NCI-H446 (cell line): ENCODE measurements around the gene ANTXR1.
A peak's percentile ranks its signal among the peaks of the same experiment; 100 is the strongest.

ENCODE experiments used
- DNase-seq, 2 experiments: peaks; one replicate each; lab custom pipeline; 2025; lab: John Stamatoyannopoulos, UW

The ANTXR1 gene

DNA sequence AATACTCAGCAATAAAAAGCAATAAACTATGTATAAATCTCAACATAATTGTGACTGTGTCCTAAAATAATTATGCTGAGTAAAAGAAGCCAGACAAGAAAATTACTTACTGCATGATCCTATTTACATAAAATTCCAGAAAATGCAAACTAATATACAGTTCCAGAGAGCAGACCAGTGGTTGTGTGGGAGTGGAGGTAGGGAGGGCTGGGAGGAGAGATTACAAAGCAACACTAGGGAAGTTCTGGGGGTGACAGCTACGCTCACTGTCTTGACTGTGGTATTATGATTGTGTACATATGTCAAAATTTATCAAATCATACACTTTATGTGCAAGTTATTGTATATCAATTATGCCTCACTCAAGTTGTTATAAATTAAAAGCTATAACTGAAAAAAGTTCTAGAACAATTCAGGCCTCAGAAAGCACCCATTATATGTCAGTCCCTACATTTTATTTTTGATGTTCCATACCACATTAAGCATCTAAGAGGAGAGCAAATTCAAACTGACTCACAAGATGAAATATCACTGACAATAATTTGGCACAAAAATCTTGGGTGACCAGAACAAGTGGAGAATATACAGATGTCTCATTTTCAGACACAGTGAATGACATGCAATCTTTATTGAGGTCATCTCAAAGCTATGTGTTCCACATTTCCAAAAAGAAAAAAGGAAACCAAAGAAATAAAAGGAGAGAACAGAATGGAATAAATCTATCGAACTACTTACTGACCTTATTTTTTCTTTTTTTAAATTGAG lies 85.1 kb downstream of the ANTXR1 start:
- DNase-seq = no peak

DNA sequence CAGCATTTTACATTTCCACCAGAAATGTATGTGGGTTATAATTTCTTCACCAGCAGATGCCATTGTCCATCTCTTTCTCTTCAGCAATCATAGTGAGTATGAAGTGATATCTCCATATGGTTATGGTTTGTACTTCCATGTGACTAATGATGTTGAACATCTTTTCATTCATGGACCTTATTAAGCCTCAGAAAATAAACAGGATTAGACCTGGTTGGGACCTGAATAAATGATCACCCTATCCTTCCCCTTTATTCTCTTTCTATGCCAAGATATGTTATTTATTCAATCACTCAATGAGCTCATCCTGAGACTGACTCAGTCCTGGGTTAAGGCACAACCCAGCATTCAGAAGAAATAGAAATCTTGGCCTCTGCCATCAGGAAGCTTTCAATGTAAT lies 86.6 kb downstream of the ANTXR1 start:
- no peak for DNase-seq

DNA sequence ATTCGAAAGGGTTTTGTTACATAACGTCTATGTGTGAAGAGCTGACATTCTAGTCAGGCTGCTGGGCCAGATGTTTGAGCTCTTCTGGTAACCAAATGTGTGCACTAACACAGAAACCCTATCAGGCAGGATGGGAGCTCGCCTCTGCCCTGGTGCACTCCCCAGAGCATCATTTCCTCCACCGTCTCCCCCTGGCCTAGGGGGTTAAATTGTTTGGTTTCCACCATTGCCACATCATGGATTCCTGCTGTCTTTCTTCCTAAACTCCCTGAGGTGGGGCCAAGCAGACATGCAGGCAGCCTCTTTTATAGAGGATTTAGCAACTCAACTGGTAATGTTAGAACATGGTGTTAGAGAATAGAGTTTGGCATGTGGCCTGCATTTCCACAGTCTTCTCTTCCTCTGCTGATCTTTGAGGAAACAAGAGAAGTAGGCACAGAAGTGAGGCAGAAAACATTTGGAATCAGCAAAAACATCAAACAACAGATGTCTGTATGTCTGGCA lies 87.3 kb downstream of the ANTXR1 start:
- no peak for DNase-seq

- DNase-seq = no peak
Observed at GRCh38 chr2:69102041-69102593, 89.1 kb downstream of the ANTXR1 start.

DNA sequence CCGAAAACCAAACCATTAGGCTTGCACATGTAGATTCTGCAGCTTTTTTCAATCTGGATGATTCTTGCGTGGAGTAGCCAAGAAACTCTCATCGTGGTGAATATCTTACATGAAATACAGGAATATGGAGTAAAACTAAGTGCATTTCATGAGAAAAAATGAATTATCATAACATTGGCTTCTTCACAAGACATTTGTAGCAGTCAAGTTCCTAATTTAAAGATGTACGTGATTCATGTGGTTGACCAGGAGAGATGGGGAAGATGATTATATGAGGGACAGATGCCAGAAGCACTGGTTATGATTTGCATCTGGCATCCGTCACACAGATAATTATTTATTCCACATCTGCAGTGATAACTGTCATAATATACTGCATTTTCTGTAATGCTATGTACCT lies 90.4 kb downstream of the ANTXR1 start:
- no peak for DNase-seq

DNA sequence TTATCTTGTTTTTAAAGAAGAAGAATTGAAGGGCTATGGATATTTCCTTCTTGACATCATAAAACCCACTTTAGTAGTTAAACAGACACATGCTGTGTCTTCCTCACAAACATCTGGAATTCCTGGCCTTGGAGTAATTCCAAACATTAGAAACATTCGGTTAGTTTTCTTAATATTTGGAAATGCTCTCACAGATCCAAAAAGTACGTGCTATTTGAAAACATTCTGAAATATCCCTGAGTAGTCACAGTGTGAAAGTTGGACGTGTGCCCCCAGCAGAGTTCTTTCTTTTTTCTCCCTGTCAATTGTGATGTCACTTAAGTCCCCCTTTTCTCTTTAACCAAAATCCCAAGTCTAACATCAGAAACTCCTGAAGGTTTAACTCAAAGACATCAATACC lies 91.3 kb downstream of the ANTXR1 start:
- DNase-seq = no peak

DNA sequence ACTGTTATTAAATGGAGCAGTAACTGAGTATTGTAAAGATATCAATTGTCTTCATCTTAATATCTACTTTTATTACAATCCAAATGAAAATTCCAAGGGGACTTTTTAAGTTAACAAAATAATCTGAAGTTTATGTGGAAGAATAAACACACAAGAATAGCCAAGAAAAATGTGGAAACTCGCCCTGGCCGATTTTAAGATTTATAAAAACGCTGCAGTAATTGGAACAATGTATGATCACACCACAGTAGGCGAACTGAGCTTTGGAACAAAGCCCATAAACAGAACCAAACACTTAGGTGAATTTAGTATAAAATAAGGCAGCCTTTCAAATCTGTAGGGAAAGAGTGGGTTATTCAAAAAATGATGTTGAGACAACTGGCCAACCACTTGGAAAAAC lies 96.3 kb downstream of the ANTXR1 start:
- no peak for DNase-seq

DNA sequence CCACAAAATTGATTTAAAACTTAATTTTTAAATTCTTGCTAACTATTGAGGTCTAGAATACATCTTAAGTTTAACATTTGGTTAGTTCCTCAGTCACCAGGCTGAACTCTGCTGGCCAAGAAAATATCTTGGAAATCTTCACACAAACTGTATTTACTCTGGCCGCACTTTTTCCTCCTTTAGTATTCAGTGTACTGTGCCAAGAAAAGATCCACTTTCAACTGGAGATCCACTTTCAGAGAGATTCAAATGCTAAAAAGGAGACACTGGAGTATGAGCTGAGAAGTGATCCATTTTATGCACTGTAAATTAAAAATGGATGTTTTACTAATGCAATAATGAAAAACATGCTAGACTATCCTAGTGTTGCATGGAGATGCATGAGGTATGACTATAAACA lies 98.1 kb downstream of the ANTXR1 start:
- DNase-seq = no peak

DNA sequence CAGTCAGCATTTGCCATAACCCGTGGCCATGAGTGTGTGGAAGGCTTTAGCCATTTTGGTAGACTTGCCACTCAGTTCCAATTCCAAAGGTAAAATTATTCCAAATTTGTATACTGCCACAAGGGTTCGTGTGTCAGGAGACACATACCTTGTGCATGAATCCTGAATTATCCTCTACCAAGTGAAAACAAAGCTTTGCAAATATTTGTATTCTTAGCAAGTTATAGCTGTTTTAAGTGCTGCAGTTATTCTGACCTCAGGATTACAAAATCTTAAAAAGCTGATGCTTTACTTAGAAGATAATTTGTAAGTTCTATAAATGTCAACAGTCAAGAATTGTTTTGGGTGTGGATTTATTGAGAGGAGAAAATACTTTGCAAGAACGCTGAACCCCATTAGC lies 100.6 kb downstream of the ANTXR1 start:
- no peak for DNase-seq

- DNase-seq = no peak
Observed at GRCh38 chr2:69114534-69114933, 101.6 kb downstream of the ANTXR1 start.

DNA sequence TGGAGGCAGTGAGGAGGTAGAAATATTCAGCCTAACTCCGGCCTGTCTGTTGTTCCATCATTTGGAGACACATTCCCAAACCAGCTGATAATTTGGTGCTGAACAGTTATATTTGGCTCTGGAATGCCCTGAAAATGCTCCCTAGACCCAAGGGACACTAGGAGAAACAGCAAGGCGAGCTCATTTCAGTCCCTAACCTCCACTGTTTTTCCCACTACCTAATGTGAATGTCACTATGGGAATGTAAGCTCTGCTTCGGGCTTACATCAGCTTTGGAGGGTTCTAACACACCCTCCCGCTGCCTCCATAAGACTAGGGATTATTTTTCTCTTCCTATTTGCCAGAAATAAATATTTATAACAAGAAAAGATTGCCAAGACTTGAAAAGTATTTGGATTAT lies 103.5 kb downstream of the ANTXR1 start:
- no peak for DNase-seq

GRCh38 chr2:69118609-69119008 lies 105.6 kb downstream of the ANTXR1 start:
- DNase-seq = no peak

DNA sequence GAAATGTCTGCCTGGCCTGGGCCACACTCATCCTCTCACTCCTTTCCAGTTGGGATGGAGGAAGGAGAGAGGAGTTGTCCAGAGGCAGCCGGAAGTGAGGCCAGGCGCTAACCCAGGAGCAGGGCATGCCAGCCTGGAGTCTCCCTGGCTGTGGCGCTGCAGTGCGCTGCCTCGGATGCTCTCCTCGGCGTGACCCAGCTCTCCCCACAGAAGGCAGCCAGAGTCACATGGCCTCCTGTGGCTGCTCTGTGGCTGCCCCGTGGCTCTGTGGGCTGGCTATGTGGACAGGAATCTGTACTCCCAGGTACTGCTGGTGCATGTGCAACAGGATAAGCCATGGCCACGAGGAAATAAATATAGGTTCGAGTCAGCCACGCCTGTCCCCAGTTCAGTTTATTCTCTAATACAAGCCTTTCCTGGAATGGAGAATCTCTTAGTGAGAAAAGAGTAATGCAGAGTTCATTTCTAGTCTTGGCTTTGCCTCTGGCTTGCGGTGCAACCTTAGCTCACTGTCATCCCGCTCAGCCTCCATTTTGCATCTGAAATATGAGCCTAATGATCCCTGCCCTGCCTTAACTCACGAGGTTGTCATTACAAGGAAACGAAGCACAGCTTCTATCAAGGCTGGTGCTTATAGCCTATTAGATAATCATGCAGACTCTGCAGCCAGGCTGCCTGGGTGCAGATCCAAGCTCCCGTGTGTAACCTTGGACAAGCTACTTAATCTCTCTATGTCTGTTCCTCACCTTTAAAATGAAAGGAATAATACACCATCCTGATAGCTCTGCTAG lies 106.3 kb downstream of the ANTXR1 start:
- DNase-seq = no peak

- DNase-seq = no peak
Observed at GRCh38 chr2:69122271-69122670, 109.3 kb downstream of the ANTXR1 start.

- DNase-seq = no peak
Observed at GRCh38 chr2:69123182-69123581, 110.2 kb downstream of the ANTXR1 start.

GRCh38 chr2:69124343-69124742 lies 111.4 kb downstream of the ANTXR1 start:
- no peak for DNase-seq

DNA sequence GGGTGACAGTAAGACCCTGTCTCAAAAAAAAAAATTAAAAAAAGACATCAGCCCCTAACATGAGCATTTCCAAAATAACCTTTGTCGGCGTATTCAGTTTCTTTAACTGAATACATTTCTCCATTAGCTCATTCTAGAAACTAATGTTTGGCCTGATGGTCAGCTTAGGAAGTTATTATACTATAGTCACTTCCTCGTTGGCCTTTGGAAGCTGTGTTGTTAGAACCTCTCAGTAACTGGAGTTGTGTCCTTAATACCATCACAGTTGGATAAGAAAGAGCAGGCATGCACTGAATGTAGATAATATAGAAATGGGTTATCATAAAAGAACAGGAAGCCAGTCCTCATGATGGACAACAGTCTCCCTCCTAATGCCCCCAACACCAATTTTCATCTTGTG lies 112.8 kb downstream of the ANTXR1 start:
- no peak for DNase-seq

- no peak for DNase-seq
Observed at GRCh38 chr2:69126341-69126740, 113.4 kb downstream of the ANTXR1 start.

DNA sequence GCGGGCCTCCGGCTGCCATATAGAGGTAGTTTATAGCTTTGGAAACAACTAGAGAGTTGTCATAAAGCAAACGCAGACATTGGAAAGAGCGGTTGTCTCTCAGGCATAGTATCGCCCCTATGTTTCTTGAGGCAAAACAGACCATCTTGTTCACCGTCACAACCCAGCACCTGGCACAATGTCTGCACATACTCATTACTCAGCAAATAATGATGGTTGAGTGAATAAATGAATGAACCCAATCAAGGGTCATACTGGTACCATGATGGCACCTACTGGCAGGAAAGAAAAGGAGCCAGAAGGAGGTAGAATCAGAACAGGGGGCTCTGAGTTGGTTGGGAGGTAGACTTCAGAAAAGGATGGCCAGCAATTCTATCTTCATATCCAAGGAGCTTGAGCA lies 118.5 kb downstream of the ANTXR1 start:
- no peak for DNase-seq

GRCh38 chr2:69131983-69132675 lies 119.2 kb downstream of the ANTXR1 start:
- peak; percentile 43 to 67 for DNase-seq

GRCh38 chr2:69132960-69133590 lies 120.1 kb downstream of the ANTXR1 start:
- no peak for DNase-seq

GRCh38 chr2:69133898-69134297 lies 120.9 kb downstream of the ANTXR1 start:
- no peak for DNase-seq
